HG03025 (cell line): Measurements from ENCODE around the gene PNKD.
"Not testable (repeated sequence)": the region's sequence is repeated elsewhere in the genome, so short reads cannot be mapped to it uniquely, and the experiment has no call there.

ENCODE experiments used
- ATAC-seq: cut with Tn5 transposase; IDR thresholded peaks from one replicate; pipeline ENCODE4 v1.9.1; 2021; ENCODE audit warnings: mild to moderate bottlenecking, moderate library complexity; ENCODE audit not compliant: unreplicated experiment, low FRiP score

The PNKD gene

DNA sequence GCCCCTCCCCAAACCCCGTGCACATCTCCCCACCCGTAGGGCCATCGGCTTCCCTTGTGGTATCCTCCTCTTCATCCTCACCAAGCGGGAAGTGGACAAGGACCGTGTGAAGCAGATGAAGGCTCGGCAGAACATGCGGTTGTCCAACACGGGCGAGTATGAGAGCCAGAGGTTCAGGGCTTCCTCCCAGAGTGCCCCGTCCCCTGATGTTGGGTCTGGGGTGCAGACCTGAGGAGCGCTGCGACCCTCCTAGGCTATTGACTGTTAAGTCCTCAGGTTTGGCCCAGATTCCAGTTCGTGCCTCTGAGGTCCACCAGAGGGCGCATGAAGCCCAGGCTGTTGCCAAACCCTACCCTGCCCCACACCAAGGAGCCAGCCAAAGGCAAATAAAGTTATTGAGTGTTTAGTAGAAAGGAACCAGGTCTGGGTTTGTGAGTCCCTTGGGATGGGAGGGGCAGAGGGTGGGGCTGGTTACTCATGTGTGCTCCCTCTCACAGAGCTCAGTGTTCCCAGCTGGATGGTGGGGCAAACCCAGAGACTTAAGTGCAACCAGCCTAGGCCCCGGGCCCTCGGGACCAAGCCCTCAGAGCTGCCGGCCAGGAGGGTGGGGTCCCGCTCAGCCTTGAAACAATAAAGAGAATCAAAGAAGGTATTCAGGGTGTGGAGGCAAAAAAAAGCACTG lies 2.4 kb downstream of the PNKD start:
- ATAC-seq: no peak

DNA sequence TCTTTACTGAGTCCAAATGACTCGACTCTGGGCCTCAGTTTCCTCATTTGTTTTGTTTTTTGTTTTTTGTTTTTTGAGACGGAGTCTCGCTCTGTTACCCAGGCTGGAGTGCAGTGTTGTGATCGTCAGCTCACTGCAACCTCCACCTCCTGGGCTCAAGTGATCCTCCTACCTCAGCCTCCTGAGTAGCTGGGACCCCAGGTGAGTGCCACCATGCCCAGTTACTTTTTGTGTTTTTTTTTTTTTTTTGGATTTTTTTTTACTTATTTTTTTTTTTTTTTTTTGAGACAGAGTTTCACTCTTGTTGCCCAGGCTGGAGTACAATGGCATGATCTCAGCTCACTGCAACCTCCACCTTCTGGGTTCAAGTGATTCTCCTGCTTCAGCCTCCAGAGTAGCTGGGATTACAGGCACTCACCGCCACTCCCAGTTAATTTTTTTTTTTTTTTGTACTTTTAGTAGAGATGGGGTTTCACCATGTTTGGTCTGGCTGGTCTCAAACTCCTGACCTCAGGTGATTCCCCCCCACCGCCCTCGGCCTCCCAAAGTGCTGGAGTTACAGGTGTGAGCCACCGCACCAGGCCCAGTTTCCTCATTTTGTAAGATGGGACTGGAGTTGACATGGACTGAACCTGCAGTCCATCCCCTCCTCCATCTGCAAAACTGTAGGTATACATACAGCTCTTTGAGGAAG lies 3.0 kb downstream of the PNKD start:
- not testable (repeated sequence) for ATAC-seq

DNA sequence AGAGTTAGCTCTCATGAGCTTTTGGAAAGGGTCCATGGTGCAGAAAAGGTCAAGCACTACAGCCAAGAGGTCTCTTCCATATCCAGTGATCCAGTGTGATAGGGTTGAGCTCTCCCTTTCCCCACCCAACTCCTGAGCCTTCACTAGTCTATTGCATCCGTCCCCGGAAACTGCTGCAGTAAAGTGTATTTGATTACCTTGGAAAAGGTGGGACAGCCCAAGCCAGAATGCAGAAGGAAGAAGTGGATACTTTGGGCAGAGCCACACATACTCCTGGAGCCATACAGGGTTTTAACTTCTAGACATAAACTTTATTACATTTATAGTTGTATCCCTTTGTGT lies 3.6 kb downstream of the PNKD start:
- ATAC-seq: no peak

DNA sequence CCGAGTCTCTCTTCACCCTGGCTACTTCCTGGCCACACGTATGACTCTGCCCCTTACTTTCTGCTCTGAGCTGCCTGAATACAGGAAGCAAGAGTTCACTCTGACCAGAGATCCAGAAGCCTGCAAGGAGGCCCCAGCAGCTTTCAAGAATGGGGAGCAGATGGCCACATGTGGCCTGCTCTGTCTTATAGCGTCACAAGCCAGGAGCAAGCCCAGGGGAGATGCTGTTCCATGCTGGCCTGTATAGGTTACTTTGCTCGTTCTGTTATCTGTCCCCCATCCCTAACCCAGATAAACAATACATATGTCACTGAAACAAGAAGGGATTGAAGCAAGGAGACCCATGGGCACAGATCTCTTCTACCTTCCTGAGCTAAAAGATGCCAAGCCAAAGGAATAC lies 4.3 kb downstream of the PNKD start:
- ATAC-seq: no peak

DNA sequence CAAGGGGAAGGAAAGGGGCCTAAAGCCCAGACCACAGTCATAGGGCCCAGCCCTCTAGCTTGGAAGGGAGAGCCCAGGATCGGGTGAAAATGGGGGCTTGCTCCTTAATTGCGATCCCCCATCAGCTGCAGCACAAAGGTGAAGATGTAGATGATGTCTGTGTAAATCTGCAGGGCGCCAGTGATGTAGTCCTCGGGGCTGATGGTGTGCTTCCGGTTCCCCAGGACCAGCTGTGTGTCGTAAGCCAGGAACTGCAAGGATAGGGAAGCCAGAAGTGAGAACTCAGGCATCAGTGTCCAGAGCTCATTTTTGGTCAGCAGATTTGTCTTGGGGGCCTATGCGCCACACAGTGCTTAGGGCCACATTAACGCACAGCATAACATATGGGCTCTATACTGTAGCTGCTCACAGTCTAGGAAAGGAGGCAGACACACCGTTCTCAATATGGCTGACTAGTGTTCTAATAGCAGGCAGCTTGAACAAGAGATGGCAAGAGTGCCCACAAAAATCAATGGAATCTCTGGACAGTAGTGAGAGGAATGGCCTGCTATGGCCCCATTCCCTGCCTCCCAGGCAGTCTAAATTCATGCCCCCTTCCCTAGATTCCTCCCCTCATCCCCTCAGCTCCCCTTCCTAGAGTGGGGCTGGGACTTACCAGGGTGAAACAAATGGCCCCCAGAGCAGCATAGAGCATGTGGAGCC lies 5.2 kb downstream of the PNKD start:
- ATAC-seq: no peak

DNA sequence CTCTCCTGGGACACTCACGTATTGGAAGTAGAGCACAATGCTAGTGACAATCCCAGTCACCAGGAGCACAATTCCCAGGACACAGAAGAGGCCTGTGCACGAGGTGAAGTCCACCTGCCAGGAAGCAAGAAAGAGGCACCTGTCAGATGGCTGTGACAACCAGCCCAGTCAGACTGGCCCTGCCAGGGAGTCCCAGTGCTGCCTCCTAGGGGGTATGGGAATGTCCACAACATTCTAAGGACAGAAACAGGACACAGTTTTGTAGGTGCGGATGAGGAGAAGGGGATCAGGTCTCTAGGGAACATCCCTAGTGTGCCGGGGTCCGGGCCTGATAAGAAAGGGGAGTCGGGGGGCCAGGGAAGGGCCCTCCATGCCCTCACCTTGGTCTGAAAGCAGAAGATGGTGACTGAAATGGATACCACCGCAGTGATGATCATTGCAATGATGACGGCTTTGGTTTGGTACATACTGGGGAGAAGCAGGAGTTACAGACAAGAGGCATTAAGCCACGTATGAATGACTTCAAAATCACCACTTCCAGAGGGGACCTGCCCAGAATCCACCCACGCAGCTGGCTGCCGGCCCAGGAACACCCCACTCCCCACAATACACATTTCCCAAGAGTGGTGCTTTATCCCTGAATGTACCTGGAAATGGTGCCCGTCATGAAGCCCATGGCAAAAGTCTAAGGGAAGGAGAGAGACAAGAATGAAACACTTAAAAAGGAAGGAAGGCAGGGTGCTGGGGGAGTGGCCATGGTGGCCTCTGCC lies 6.9 kb downstream of the PNKD start:
- ATAC-seq: no peak

DNA sequence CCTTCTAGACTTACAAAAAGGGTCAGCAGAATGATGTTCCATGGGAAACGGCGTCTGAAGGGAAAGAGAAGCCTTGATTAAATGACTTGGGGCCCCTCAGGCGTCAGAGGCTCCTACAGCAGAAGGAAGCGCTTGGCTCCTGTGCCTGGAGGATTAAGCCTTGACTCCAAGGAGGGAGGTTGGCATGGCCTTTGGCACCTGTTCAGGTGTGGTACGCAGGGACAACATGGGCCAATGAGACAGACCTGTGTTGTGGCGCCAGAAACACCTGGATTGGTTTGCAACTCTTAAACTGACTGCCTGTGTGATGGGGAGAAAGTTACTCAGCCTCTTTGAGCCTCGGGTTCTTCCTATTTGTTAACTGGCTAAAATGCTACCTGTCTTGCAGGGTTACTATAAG lies 7.6 kb downstream of the PNKD start:
- ATAC-seq: no peak

DNA sequence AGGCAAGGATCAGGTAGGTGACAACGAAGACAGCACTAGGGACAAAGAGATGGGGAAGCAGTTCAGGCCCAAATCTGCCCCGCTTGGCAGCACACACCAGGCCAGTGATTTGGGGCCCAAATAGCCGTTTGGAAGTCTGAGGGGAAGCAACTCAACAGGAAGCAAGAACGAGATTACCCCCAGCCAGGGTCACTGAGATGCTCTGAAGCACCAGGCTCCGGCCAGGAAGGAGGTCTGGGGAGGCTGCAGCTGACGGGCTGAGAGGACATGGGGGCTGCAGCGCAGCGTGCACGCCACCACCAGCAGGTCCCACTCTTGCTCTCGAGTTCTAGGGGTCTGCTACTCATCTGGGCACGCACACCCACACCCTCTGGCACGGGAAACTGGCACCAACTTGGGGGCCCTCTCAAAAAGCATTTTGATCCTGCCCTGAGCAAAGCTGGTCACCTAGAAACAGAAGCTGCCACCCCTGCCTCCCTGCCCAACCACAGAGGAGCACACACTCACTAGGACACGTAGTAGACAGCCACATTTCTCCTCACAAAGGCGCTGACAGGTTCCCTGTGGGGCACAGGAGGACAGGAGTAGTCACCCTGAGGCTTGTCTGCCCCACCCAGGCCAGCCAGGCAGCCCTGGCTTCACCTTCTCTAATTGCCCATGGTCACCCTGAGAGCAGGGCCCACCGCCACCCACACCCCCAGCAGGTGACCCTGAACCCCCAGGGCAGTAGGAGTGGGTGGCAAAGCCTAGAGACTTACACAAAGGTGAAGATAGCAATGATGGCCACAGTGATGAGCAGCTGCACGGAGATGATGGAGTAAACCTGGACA lies 8.4 kb downstream of the PNKD start:
- no peak for ATAC-seq

DNA sequence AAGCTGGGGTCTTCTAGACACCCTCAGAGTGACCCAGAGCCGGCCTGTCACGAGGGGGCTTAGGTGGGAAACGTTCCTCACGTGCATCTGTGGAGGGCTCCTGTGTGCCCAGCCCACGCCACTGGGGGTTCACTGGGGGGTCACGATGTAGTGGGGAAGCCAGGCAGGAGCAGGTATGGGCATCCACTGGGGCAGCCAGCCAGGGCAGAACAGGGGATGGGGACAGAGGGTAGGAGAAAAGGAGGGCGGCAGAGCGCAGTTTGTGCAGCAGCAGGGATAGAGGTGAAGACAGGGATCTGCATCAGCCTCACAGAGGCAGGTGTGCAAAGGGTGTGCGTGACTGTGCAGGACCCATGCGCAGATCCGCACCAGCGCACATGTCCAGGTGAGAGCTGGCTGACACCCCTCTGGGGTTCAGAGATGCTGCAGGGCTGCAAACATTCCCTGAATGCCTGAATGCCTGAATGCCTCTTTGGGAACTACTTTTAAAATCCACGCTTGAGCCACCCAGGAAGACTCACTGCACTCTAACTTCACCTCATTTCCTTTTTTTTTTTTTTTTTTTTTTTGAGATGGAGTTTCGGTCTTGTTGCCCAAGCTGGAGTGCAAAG lies 10.0 kb downstream of the PNKD start:
- no peak for ATAC-seq

DNA sequence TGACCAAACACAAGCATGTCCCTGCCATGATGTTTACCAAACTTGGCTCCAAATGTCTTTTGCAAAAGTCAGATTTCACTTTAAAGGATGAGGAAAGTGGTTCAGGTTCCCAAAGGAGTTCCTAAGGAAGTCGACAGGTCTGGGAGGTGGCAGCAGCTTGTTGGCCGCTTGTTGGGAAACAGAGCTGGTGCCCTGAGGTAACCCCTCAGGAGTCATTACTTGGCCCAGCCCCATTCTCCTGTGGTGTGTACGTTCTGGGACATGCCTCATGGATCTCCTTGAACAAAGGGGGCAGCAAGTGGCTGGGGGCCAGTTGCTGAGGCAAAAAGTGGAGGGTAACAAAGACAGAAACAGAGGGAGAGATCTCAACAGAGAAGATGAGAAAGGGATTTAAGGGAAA lies 11.1 kb downstream of the PNKD start:
- no peak for ATAC-seq

DNA sequence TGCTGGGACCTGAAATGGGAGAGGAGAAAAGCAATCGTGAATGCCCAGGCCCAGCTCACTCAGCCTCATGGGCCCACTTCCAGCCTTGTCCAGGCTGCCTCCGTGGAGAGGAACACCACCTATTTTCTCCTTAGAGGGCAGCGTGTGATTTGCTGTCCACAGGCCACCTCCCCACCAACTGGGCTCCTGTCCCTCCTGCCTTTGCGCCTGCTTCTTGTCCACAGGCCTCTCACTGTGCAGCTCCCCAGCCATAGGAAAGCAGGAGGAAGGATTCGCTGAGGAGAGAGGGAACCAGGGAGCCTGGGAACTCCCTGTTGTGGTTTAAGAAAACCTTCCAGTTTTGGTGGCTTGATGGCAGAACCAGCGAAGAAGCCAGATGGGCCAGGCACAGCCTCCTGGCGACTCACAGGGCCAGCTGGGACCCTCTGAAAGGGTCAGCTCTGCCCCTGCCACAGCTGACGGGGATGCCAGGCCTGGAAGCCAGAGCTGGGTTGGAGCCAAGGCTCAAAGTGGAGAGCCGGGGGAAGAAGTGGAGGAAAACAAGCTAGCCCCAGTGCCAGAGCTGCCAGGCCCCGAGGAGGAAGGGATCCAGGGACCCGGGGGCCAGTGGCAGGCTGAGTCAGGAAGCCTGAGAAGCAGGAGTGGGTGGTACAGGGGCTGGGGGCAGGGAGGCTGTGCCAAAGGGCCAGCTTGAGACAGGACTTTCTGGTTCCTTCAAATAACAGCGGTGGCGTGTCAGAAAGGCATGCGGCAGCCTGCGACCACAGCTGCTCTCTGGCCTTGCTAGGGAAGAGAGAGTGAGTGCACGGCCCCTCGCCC lies 12.1 kb downstream of the PNKD start:
- ATAC-seq: no peak

DNA sequence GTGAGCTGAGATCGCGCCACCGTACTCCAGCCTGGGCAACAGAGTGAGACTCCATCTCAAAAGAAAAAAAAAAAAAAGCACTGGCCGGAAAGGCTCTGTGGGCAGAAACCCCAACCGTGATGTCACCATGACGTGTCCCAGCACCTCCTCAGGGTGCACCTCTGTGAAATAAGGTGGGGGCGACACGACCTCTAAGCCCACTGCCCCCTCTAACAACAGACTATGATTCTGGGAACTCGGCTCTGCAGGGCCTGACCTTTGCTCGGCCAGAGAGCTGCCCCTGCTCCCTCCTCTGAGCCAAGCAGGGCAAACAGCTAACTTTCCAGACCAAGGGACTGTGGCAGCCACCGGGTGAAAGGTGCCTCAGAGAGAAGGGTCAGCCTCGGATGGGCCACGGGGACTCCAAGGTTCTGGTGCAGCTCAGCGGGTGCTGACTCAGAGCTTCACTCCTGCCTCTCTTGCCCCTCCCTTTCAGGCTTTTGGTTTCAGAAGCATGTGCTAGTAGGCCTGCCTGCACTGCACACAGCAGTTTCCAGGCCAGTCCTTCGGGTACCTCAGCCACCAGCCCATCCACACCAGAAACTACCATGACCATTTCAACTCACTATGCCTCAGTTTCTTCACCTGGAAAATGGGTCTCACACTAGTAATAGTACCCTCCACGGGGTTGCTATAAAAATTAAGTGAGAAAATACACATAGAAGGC lies 13.9 kb downstream of the PNKD start:
- ATAC-seq: peak; percentile 50

DNA sequence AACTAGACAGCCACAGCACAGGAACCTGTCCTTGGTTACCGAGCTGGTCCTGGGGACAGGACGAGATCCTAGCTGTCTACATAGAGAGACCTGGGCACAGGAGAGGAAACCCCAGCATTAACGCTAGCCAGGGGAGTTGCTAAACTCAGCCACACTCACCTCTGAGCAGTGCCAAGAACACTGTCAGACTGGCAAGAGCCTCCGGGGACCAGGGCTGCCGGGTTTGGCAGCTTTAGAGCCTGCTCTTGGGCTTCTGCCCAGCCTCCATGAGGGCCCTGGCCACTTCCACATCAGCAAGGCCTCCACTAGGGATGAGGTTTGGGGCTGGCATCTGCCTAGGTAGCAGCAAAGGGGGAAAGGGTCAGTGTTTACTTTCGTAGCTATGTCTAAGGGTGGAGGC lies 15.3 kb downstream of the PNKD start:
- no peak for ATAC-seq

DNA sequence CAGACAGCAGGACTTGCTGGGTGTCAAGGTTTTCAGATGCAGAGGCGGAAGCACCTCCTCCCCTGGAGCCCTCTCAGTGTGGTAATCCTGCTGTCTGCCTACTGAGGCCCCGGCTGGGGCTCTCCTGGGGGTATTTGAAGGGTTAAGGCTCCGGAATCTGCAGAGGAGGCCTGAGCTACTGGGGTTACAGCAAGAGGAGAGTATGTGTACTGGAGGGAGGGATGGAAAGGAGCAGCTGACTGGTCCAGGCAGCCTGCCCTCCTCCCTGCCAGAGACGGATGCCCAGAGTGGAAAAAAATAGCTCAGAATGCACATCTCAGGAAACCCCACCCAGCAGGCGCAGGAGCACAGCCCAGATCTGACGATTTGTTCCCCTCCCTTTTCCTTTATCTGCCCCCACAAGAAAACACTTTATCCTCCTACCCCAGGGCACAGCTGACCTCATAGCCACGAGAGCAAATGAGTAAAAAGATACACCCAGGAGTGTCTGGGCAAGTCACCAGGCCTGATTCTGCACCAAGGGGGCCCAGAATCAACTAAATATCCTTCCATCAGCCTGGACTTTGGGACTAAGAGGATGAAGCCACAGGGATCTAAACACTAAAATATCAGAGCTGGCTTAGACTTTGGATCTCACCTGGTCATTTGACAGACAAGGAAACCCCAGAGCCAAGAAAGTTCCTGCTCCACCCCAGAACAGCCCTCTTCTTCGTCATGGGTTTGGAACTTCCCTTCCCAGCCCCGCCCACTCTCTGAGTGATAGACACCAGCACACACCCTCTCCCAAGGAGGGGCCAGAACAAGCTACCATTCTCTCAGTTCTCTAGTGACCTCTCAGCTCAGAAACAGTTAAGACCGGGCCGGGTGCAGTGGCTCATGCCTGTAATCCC lies 16.5 kb downstream of the PNKD start:
- ATAC-seq: peak; percentile 52

DNA sequence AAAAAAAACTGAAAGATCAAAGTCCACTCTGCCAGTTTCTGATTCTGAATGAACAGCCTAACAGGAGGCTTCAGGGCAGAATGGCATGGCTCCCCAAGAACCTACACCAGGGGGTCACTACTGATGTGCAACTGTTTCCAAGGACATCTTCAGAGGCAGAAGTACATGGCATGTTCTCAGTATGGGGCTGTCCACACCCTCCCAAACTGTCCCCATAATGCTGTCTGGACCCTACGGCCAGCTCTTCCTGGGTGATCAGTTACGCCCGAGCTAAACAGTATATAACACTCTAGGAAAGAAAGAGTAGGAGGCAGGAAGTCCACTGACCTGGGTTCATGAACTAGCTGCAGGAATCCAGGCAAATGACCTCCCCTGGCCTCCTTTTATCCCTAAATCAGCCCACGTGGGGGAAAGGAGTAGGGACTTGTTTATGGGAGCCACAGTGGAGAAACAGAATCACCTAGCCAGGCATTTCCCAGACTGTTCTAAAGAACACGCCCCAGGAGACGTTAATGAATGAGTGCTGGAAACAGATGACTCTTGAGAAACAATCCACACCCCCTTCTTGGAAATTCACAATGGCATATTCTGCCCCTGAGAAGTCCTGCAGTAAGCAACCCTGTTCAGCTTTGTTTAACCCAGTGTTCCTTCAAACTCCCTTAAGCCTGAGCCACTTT lies 19.5 kb downstream of the PNKD start:
- no peak for ATAC-seq

DNA sequence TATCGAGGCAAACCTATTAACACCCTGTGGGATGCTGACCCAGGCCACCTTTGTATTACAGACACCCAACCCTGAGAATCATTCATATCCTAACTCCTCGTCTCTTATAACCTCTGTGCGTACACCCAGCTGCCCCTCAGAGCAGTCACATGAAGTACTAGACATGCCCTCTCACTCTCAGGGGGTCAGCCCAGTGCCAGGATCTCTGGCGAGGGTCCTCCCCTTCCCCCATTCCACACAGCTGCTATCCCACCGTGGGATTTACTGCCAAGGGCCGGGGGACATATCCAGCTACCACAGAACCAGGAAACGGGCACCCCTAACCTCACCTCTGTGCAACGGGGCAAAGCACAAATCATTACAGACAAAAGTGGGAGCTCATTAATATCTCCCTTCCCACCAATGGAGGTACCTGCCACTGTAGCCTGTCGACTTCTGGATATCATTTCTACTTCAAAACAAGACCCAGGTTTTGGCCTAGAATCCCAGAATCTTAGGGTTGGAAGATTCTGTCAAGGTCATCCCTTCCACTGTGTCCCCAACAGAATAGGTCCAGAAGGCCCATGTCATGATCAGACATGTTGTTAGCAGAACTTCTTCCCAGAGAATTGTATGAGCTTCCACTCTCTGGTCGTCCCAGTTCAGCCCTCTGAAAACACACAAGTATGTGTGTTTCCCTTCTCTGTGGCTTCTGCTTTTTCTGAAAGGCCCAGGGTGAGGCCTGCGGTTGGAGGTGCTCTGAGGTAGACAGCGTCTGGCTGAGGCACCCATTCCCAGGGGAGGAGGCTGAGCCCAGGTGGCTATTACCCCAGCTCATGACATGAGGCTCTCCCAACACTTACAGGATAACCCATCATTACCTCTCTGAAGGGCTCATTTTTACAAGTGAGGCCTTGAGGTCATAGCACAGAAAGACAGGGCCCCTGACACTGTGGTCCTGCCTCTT lies 20.3 kb downstream of the PNKD start:
- peak; percentile 47 for ATAC-seq
